Stomach (tissue), 4 donors: Measurements from ENCODE around the gene WNT9B.

Source experiments
- POLR2A ChIP-seq, 4 donors: fragments of 450-650 bp; IDR thresholded peaks; one replicate each; pipeline ENCODE4 v1.6.1; 2016; ENCODE audit warnings: antibody characterized with exemption in 4 of 4, control low read depth in 2 of 4, mild to moderate bottlenecking in 1 of 4, moderate library complexity in 1 of 4
- TF ChIP-seq, protein P1 (sequence below), 7 experiments: fragments of 450-650 bp in 4 of 7; fragments of 200-600 bp in 3 of 7; sonication (generic) in 3 of 7; IDR thresholded peaks; one replicate each; pipeline ENCODE4 v1.5.1; 2016 to 2019; ENCODE audit warnings: antibody characterized with exemption in 7 of 7, control low read depth in 2 of 7, mild to moderate bottlenecking in 1 of 7

DNA sequence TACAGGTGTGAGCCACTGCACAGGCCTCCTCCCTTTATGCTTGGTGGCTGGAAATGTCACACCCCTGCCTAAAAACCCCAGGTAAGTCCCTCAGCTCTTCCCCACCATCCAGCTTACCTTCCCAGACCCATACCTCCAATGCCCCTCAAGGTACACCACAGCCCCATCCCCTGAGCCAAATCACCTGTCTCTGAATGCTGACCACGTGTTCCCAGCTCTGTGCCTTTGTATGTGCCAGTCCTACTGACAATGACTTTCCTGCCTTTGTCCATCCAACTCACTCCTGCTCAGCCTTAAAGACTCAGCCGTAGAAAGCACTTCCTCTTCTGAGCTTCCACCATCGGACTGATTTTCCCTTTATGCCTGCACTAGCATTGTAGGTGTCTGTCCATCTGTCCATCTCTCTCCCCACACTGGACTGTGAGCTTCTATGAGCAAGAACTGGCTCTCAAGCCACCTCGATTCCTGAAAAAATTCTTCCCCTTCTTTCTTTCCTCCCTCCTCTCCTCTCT lies 40.9 kb downstream of the WNT9B start:
- TF ChIP-seq POLR2A (IDR thresholded peaks at IDR 0.05), result no peak
- TF ChIP-seq, protein P1, sequence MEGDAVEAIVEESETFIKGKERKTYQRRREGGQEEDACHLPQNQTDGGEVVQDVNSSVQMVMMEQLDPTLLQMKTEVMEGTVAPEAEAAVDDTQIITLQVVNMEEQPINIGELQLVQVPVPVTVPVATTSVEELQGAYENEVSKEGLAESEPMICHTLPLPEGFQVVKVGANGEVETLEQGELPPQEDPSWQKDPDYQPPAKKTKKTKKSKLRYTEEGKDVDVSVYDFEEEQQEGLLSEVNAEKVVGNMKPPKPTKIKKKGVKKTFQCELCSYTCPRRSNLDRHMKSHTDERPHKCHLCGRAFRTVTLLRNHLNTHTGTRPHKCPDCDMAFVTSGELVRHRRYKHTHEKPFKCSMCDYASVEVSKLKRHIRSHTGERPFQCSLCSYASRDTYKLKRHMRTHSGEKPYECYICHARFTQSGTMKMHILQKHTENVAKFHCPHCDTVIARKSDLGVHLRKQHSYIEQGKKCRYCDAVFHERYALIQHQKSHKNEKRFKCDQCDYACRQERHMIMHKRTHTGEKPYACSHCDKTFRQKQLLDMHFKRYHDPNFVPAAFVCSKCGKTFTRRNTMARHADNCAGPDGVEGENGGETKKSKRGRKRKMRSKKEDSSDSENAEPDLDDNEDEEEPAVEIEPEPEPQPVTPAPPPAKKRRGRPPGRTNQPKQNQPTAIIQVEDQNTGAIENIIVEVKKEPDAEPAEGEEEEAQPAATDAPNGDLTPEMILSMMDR (IDR thresholded peaks at IDR 0.05), result no peak
